GM12801 (cell line): ENCODE data around the gene UGT1A6.

ENCODE experiments used
- CTCF ChIP-seq: IDR thresholded peaks from one replicate; pipeline ENCODE4 v1.5.1; 2011; ENCODE audit warnings: control low read depth; ENCODE audit not compliant: insufficient read length; ENCODE audit errors: extremely low read depth

Gene UGT1A6

GRCh38 chr2:233712611-233713261 is 20.0 kb downstream of the UGT1A6 start, which contains the start of gene UGT1A5:
Gene UGT1A5 (plus strand): TSS chr2:233712907. CDS start chr2:233712992, 85 bp downstream.
- no peak for TF ChIP-seq CTCF

- TF ChIP-seq CTCF, result no peak
Observed at GRCh38 chr2:233713262-233713615, 20.5 kb downstream of the UGT1A6 start.

GRCh38 chr2:233714121-233714520 is 21.4 kb downstream of the UGT1A6 start:
- no peak for TF ChIP-seq CTCF

- TF ChIP-seq CTCF, result no peak
Observed at GRCh38 chr2:233718552-233718951, 25.9 kb downstream of the UGT1A6 start, which contains the start of gene UGT1A4. Gene UGT1A4 (plus strand): TSS chr2:233718736. CDS start chr2:233718821, 85 bp downstream.

GRCh38 chr2:233728723-233729301 is 36.1 kb downstream of the UGT1A6 start, which contains the start of gene UGT1A3:
Gene UGT1A3 (plus strand): TSS chr2:233729042. CDS start chr2:233729127, 85 bp downstream.
- no peak for TF ChIP-seq CTCF

GRCh38 chr2:233740870-233741269 is 48.2 kb downstream of the UGT1A6 start:
- no peak for TF ChIP-seq CTCF

GRCh38 chr2:233743464-233744259 is 51.0 kb downstream of the UGT1A6 start:
- TF ChIP-seq CTCF, result no peak
